Stimulated activated memory B cell treated with anti-CD40 and anti-IgM and Interleukin-4, amounts not matched to agents 10 μg/mL and 1 μg/mL and 100 μg/mL, for 72 hours (primary cell): ENCODE results near the gene TRIM7.
"Not testable (repeated sequence)": the region's sequence is repeated elsewhere in the genome, so short reads cannot be mapped to it uniquely, and the experiment has no call there.

Experiments used
- ATAC-seq: fragments of 150-1000 bp; cut with Tn5 transposase; 2 replicates; pipeline ENCODE4 v1.10.0; 2021
- H3K27ac Mint-ChIP-seq: one replicate; pipeline ENCODE4 v1.8.0; 2022; ENCODE audit warnings: mild to moderate bottlenecking, mixed read lengths
- H3K27me3 Mint-ChIP-seq: one replicate; pipeline ENCODE4 v1.8.0; 2022; ENCODE audit warnings: mixed read lengths
- H3K36me3 Mint-ChIP-seq: one replicate; pipeline ENCODE4 v1.8.0; 2022; ENCODE audit warnings: mixed read lengths
- H3K4me1 Mint-ChIP-seq: one replicate; pipeline ENCODE4 v1.8.0; 2022; ENCODE audit warnings: mixed read lengths
- H3K4me3 Mint-ChIP-seq: one replicate; pipeline ENCODE4 v1.8.0; 2022; ENCODE audit warnings: mild to moderate bottlenecking, moderate library complexity, mixed read lengths
- H3K9me3 Mint-ChIP-seq: one replicate; pipeline ENCODE4 v1.8.0; 2022; ENCODE audit warnings: mixed read lengths

Gene TRIM7

GRCh38 chr5:181166812-181167733 is 37.9 kb downstream of the TRIM7 start:
- Mint-ChIP-seq H3K27ac (no peak overlapping the region), H3K36me3 (peaks cover 5% of the 10 kb centered on the region), H3K27me3 (peaks cover 88% of the 10 kb centered on the region), H3K9me3 (peaks cover 14% of the 10 kb centered on the region), H3K4me3 (no peak overlapping the region), H3K4me1 (peaks cover 30% of the 10 kb centered on the region)
- ATAC-seq: no peak

- ATAC-seq: no peak
- H3K27ac Mint-ChIP-seq: no peak overlapping the region
- H3K9me3 Mint-ChIP-seq: peaks cover 14% of the 10 kb centered on the region
- peaks cover 30% of the 10 kb centered on the region for H3K4me1 Mint-ChIP-seq
- H3K4me3 Mint-ChIP-seq: peak overlapping the region; percentile 49
- peaks cover 5% of the 10 kb centered on the region for H3K36me3 Mint-ChIP-seq
- H3K27me3 Mint-ChIP-seq: peaks cover 78% of the 10 kb centered on the region
Observed at GRCh38 chr5:181164076-181164952, 40.7 kb downstream of the TRIM7 start.

- Mint-ChIP-seq H3K4me3 (peak overlapping the region; percentile 49), H3K36me3 (no peaks in the 10 kb centered on the region), H3K27me3 (peaks cover 71% of the 10 kb centered on the region), H3K27ac (no peak overlapping the region), H3K9me3 (peaks cover 14% of the 10 kb centered on the region), H3K4me1 (peaks cover 33% of the 10 kb centered on the region)
- no peak for ATAC-seq
Observed at GRCh38 chr5:181163487-181164075, 41.4 kb downstream of the TRIM7 start.

GRCh38 chr5:181161534-181162175 is 43.3 kb downstream of the TRIM7 start:
- H3K27me3 Mint-ChIP-seq: peaks cover 61% of the 10 kb centered on the region
- peaks cover 25% of the 10 kb centered on the region for H3K4me1 Mint-ChIP-seq
- peaks cover 9% of the 10 kb centered on the region for H3K9me3 Mint-ChIP-seq
- no peaks in the 10 kb centered on the region for H3K36me3 Mint-ChIP-seq
- no peak for ATAC-seq
- peak overlapping the region; percentile 78 for H3K27ac Mint-ChIP-seq
- H3K4me3 Mint-ChIP-seq: peak overlapping the region; percentile 70

GRCh38 chr5:181160755-181161533 is 44.1 kb downstream of the TRIM7 start:
- Mint-ChIP-seq H3K4me1 (peaks cover 22% of the 10 kb centered on the region), H3K27me3 (peaks cover 54% of the 10 kb centered on the region), H3K27ac (peak overlapping the region; percentile 78), H3K4me3 (peak overlapping the region; percentile 70)
- peak; percentile 48 for ATAC-seq
- not testable (repeated sequence) for H3K9me3 Mint-ChIP-seq, H3K36me3 Mint-ChIP-seq

GRCh38 chr5:181160152-181160754 is 44.7 kb downstream of the TRIM7 start:
- H3K36me3 Mint-ChIP-seq: no peaks in the 10 kb centered on the region
- peaks cover 22% of the 10 kb centered on the region for H3K4me1 Mint-ChIP-seq
- peak; percentile 83 for ATAC-seq
- H3K4me3 Mint-ChIP-seq: peak overlapping the region; percentile 90
- peak overlapping the region; percentile 78 for H3K27ac Mint-ChIP-seq
- peaks cover 47% of the 10 kb centered on the region for H3K27me3 Mint-ChIP-seq
- H3K9me3 Mint-ChIP-seq: peaks cover 4% of the 10 kb centered on the region

- Mint-ChIP-seq H3K4me3 (peak overlapping the region; percentile 74), H3K36me3 (no peaks in the 10 kb centered on the region), H3K9me3 (peaks cover 7% of the 10 kb centered on the region), H3K4me1 (peaks cover 22% of the 10 kb centered on the region), H3K27ac (peak overlapping the region; percentile 78), H3K27me3 (peaks cover 41% of the 10 kb centered on the region)
- peak; percentile 90 for ATAC-seq
Observed at GRCh38 chr5:181159286-181160151, 45.5 kb downstream of the TRIM7 start.

GRCh38 chr5:181158869-181159268 is 46.1 kb downstream of the TRIM7 start:
- peaks cover 34% of the 10 kb centered on the region for H3K27me3 Mint-ChIP-seq
- no peaks in the 10 kb centered on the region for H3K36me3 Mint-ChIP-seq
- H3K4me3 Mint-ChIP-seq: no peak overlapping the region
- H3K27ac Mint-ChIP-seq: peak overlapping the region; percentile 78
- H3K4me1 Mint-ChIP-seq: peaks cover 20% of the 10 kb centered on the region
- ATAC-seq: no peak
- H3K9me3 Mint-ChIP-seq: peaks cover 7% of the 10 kb centered on the region

- Mint-ChIP-seq H3K4me3 (no peak overlapping the region), H3K9me3 (peaks cover 3% of the 10 kb centered on the region), H3K36me3 (no peaks in the 10 kb centered on the region), H3K27ac (no peak overlapping the region), H3K4me1 (peaks cover 14% of the 10 kb centered on the region), H3K27me3 (peaks cover 25% of the 10 kb centered on the region)
- ATAC-seq: no peak
Observed at GRCh38 chr5:181156758-181157157, 48.2 kb downstream of the TRIM7 start.

GRCh38 chr5:181153814-181154213 is 51.2 kb downstream of the TRIM7 start:
- peaks cover 3% of the 10 kb centered on the region for H3K9me3 Mint-ChIP-seq
- no peak overlapping the region for H3K27ac Mint-ChIP-seq
- no peak overlapping the region for H3K4me3 Mint-ChIP-seq
- H3K27me3 Mint-ChIP-seq: peaks cover 48% of the 10 kb centered on the region
- no peak for ATAC-seq
- H3K4me1 Mint-ChIP-seq: no peaks in the 10 kb centered on the region
- no peaks in the 10 kb centered on the region for H3K36me3 Mint-ChIP-seq

- Mint-ChIP-seq H3K27ac (no peak overlapping the region), H3K4me1 (no peaks in the 10 kb centered on the region), H3K4me3 (no peak overlapping the region), H3K27me3 (peaks cover 54% of the 10 kb centered on the region), H3K9me3 (peaks cover 3% of the 10 kb centered on the region), H3K36me3 (no peaks in the 10 kb centered on the region)
- no peak for ATAC-seq
Observed at GRCh38 chr5:181152406-181152805, 52.6 kb downstream of the TRIM7 start.

GRCh38 chr5:181151146-181151545 is 53.9 kb downstream of the TRIM7 start:
- no peaks in the 10 kb centered on the region for H3K36me3 Mint-ChIP-seq
- ATAC-seq: no peak
- peaks cover 65% of the 10 kb centered on the region for H3K27me3 Mint-ChIP-seq
- no peak overlapping the region for H3K4me3 Mint-ChIP-seq
- no peaks in the 10 kb centered on the region for H3K4me1 Mint-ChIP-seq
- H3K9me3 Mint-ChIP-seq: peaks cover 3% of the 10 kb centered on the region
- H3K27ac Mint-ChIP-seq: no peak overlapping the region
